Measurements from ENCODE around the gene GBP4.
"Not testable (repeated sequence)": the region's sequence is repeated elsewhere in the genome, so short reads cannot be mapped to it uniquely, and the experiment has no call there.

The GBP4 gene
- 71.8 to 293 (median 84.4) reads per million in 3 experiments for total RNA-seq

- peak; percentile 44 for DNase-seq
These were observed at the start of gene GBP4 for GRCh38 chr1:89198491-89199072. Gene GBP4 (minus strand): TSS chr1:89198942. CDS start chr1:89198834, 108 bp downstream.

- no peak for DNase-seq
These were observed 44.3 kb upstream of the GBP4 start for GRCh38 chr1:89243046-89243445.

GRCh38 chr1:89221341-89221740 is 22.6 kb upstream of the GBP4 start:
- DNase-seq = no peak

GRCh38 chr1:89219851-89220250 is 21.1 kb upstream of the GBP4 start:
- not testable (repeated sequence) for DNase-seq

GRCh38 chr1:89218941-89219340 is 20.2 kb upstream of the GBP4 start:
- DNase-seq = not testable (repeated sequence)

GRCh38 chr1:89213347-89213746 is 14.6 kb upstream of the GBP4 start:
- no peak for DNase-seq

GRCh38 chr1:89211035-89211634 is 12.4 kb upstream of the GBP4 start:
- no peak for DNase-seq

- no peak for DNase-seq
These were observed 7.6 kb upstream of the GBP4 start for GRCh38 chr1:89206373-89206772.

GRCh38 chr1:89203166-89203565 is 4.4 kb upstream of the GBP4 start:
- DNase-seq = no peak

- no peak for DNase-seq
These were observed 2.5 kb upstream of the GBP4 start for GRCh38 chr1:89201106-89201794.

GRCh38 chr1:89200663-89201062 is 1.9 kb upstream of the GBP4 start:
- peak; percentile 35 for DNase-seq

GRCh38 chr1:89199525-89200031 is 836 bp upstream of the GBP4 start:
- peak; percentile 15 for DNase-seq

- no peak for DNase-seq
These were observed 661 bp downstream of the GBP4 start for GRCh38 chr1:89198081-89198480.

GRCh38 chr1:89195476-89195875 is 3.3 kb downstream of the GBP4 start:
- no peak for DNase-seq

- DNase-seq = no peak
These were observed 7.4 kb downstream of the GBP4 start for GRCh38 chr1:89191314-89191713.

- DNase-seq = no peak
These were observed 8.7 kb downstream of the GBP4 start for GRCh38 chr1:89190017-89190416.

- DNase-seq = no peak
These were observed 19.4 kb downstream of the GBP4 start for GRCh38 chr1:89179343-89179742.

- no peak for DNase-seq
These were observed 21.8 kb downstream of the GBP4 start for GRCh38 chr1:89176971-89177370.

GRCh38 chr1:89175601-89176256 is 23.0 kb downstream of the GBP4 start, which contains the start of gene GBP7:
Gene GBP7 (minus strand): TSS chr1:89176003. CDS start chr1:89171935, 4,068 bp downstream.
- no peak for DNase-seq

- no peak for DNase-seq
These were observed 24.3 kb downstream of the GBP4 start for GRCh38 chr1:89174491-89174890.

- no peak for DNase-seq
These were observed 26.1 kb downstream of the GBP4 start for GRCh38 chr1:89172468-89173143.

GRCh38 chr1:89171067-89171438 is 27.7 kb downstream of the GBP4 start:
- DNase-seq = no peak

Data from central memory CD4-positive, alpha-beta T cell (primary cell).